GM04504 (cell line): ENCODE data around the gene KLHL29.

Experiments
- DNase-seq: peaks from one replicate; pipeline ENCODE4 v3.0.0-alpha.2; 2012; ENCODE audit warnings: low read depth

KLHL29 gene

DNA sequence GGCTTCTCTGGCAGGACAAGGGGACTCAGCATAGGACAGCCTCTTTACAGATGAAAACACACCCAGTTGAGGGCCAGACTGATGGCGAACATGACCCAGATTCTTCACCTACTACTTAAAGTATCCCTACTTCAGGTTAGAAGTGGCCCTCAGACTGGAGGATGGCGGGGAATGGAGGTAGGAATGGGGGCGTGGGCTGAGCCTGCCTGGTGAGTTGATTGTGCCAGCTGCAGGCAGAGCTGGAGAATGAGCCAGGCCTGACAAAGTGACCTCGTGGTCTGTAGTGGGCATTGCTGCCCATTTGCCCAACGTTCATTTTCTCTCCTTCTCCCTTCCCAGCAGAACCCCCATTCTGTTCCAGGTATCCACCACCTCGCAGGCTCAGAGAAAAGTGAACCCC is 186.1 kb downstream of the KLHL29 start:
- no peak for DNase-seq

DNA sequence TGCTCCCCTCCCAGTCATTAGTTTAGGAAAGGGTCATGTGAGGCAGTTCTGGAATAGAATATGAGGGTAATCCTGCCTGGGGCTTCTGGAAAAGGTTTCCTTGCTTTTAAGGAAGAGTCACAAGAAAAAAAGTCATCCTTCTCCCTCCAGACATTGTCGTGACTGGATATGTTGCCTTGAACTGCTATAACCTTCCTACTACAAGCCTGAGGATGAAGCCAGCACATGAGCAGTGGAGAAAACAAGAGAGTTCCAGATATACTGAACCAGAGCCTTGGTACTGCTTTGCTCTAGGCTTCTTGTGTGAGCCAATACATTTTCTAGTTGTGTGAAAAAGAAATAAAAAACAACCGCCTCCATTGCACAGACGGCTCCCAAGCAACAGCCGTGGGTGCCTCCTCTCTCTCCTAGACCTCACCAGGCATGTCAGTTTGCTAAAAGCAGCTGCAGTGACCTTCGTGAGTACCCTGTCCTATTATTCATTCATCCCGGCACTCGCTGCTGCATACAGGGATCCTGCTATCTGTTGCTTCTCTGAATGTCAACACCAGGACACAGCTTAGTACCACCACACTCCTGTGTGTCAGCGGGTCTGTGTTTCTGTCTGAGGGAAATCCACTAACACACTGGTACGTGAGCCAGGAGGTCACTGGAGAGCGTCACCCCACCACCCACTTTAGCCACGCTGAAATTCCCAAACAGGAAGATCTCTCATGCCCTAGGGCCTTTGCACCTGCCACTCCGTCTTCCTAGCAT is 186.7 kb downstream of the KLHL29 start:
- DNase-seq = no peak

DNA sequence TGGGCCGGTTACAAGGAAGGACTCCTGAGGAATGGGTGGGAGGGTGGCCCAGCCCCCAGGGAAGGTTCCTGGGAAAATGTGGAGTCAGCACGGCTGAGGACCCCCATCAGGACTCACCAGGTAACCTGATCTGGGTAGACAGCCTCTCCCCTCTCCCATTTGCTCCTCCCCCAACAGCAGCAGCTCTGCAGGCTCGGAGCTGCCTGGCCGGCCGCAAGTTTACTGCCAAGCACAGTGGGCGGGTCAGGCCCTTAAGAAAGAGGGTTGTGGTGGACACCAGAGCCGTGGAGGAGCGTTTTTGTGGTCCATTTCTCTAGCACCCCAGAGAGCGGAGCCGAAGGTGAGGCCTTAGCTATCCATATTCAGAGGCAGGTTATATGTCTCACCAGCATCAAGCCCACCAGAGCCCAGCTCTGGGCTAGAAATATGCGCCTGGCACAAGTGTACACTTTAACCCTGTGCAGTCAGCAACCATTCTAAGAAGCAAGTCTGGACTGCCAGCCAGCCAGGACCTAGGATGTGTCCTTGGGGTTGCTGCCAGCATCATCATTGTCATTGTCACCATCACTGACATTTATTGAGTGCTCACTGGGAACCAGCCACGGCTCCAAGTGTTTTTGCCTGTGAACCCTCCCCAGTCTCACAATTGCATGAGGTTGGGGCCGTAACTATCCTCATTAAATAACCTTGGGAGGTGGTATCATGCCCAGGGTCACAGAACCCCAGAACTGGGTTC is 190.1 kb downstream of the KLHL29 start:
- no peak for DNase-seq

DNA sequence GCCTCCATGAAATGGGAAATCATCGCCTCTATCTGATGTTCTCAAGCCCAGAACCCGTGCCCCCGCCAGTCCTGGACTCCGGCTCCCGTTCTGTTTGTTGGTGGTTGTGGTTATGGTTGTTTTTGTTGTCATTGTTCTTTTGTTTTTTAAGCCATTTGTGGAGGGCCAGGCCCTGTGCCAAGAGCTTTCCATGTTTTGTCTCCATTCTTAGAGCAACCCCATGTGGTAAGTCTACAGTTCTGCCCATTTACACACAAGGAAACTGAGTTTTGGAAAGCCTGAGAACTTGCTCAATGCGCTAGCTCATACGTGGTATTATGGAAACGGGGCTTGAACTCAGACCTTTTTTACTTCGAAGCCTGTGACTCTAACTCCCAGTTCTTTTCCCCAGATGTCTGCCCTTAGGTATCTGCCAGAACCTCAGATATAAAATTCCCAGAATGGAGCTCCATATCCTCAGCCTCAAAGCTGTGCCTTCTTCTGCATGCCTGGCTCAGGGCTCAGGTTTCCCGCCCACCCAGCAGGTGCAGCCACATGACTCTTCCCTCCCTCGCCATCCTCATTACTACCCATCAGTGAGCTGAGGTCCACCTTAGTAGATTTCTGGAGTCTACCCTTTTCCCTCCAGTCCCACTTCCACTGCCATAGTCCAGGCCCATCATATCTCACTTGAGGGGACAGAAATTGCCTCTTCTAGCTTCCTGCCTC is 194.1 kb downstream of the KLHL29 start:
- DNase-seq = no peak

DNA sequence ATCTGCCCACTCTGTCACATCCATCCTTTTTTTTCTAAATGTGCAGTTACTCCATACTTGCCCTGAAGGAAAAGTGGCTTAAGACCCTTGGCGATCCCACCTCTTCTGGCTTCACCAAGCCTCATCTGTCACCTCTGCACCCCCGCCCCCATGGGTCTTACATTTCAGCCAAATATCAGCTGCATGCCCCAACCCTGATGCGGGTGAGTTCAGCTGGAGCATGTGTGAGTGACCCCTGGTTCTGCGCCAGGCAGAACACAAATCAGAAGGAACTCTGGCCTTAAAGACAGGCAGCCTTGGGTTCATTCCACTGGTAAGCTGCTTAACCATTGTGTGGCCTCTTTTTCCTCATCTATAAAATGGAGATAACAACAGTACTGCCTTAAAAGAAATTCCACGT is 194.7 kb downstream of the KLHL29 start:
- DNase-seq = no peak

DNA sequence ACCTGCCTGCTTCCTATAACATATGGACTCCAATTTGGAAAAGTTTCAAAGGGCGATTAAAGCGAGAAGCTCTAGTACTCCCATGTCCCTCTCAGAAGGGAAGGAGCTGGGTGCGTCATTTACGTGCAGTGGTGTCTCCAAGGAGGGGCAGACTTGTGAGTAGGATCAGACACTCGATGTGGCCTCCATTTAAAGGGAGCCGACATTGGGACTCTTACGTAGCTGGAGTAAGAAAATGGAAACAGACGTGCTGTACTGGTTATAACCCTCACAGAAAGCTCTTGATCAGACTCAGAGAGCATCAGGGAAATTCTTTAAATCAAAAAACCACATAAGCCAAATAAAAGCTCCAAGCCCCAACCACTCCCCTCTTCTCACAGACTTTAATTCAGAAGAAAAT is 198.5 kb downstream of the KLHL29 start:
- DNase-seq = no peak

DNA sequence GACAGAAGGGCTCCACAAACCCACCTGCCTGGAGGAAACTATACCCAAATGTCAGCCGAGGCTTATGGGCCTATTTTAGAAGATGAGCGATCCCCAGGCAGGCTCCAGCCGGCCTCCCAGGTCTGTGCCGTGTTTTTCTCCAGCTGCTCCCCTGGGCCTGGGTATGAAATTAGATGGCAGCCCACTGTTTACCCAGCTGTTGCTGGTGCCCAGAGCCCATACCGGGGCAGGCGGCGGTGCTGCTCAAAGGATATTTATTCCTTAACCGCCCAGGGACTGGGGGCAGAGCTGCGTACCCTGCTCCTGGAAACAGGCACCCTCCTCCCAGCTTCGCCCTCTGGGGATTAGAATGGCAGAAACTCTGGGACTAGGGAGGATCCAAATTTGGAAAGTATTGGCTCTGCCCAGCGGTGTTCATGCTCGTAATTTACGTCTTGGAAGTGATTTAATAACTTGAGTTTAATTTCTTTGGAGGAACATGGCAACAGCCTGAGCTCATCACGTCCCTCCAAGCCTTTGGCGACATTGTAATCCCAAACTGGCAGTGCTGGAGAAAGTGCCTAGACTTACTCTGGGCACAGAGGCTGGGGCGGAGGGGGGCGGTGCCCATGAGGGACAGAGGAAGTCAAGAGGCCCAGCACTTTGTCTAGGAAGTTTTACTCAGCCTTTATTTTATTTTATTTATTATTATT is 199.2 kb downstream of the KLHL29 start:
- no peak for DNase-seq

DNA sequence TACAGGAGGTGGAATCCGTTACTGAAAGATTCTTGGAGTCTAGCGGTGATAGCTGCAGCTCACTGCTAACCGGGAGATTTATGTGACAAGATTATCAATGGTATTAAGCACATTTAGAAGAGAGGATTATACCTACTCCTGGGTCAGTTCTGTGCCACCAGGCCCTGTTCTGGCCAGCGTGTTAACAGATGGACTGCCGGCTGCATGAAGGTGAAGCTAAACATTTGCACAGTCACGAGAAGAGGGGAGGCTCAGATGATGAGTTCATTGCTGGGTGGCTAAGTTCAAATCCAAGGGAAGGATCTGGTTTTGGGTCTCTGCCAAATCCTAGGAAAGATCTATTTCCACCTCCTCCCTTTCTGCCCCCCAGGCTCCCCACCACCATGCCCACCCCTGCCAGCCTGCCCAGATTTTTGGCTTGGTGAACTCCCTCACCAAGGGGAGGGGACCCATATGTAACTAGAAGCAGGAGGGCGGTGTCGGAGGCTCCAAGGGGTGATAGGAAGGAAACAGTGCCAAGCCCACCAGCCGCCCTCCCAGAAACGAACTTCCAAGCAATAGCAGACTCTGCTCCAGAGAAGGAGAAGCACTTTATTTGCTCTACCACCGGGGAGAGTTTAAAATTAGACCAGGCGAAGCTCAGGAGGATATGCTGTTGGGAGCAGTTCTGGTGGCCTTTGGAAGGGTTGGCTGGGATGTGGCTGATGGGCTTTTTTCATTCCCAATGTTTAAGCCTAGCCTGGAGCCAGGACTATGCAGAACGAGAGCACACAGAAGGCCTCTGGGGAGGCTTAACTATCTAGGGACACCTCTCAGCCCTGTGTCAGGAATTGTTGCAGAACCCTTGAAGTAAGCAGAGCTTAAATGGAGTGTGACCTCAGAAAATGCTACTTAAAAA is 200.5 kb downstream of the KLHL29 start:
- no peak for DNase-seq

DNA sequence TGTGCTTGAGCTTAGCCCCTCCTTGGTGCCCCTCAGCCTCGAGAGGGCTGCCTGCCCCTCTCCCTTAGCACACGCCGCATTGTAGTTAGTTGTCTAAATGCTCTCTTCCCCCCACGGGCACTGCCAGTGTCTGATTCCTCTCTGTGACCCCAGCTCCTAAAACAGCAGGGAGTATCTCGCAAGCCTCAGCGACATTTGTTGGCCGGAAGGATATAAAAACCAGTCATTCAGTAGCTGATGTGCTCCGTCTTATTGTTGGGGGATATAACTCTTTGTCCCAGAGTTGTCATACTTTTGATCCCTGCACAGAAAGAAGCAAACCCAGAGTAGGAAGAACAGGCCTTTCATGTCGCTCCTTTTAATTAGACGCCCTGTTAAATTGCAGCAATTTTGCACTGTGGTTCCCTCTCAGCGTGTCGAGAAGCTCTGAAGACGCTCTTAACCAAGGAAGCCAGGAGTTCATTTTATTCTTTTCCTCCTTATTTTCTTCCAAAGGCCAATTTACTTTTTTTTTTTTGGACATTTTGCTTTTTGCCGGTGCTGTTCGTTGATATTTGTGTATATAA is 201.8 kb downstream of the KLHL29 start:
- DNase-seq = no peak

DNA sequence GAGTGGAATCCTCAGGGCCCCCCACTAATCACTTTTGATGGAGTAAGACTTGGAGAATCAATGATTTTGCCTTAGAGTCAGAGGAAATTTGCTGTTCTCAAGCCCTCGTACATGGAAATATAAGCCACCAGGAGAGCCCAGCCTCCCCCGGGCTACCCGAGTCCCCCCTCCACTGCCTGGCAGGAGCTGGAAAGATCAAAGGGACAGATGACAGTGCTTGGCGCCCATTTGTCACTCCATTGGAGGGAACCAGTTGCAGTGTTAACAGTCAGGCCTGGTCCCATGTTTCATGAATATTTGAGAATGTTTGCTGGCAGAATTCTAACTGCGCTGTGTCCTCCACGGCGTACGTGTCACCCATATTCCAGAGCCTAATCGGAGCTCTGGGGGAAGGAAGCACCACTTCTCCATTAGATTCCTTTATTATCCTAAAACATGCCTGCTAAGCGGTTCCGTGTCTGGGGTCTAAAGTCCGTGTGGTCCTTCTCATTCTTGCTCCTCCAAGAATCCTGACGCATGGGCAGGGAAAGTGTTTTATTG is 202.4 kb downstream of the KLHL29 start:
- no peak for DNase-seq

DNA sequence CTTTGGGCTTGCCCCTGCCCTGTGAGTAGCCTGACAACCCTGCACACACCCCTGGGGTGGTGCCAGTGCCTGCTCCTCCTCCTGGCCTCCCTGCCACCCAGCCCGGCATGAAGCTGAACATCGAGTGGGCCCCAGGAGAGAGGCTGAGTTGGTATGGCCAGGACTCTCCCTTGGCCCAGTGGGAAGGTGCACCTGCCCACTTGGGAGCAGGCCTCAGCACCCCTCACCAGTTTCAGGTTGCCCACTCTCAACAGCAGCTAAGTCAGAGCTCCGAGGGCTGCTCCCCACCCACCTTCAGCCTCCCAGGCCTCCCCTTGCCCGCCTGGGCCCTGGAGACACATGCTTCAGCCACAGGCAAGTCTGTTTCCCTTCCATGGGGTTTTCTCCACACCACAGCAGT is 203.1 kb downstream of the KLHL29 start:
- no peak for DNase-seq

DNA sequence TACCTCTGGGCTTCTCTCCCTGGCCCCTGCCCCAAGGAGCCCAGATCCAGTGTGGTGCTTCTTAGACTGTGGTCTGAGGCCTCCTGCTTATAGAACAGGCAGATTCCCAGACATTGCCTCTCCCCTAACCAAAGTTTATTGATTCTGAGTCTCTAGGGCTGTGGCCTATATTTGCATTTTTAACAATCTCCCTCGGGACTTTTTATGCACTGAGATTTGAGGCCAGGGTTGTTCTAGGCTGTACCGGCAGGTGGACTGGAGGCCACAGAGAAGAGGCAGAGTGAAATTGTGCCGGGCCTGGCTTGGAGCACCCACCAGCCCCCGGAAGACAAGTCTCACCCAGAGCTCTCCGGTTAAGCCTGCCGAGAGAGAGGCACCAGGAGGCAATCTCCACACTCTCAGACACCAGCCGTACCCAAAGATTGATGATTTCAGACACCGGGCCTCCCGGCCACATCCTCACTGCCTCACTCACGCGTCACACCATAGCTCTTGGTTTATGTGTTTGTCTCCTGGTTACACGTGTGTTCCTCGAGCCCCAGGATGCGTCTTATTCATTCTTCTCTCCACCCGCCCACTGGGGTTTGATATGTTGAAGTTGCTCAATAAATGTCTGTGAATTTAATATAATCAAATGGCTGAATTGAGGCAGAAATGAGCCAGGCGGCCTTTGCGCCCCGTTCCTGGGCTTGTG is 203.7 kb downstream of the KLHL29 start:
- DNase-seq = no peak

DNA sequence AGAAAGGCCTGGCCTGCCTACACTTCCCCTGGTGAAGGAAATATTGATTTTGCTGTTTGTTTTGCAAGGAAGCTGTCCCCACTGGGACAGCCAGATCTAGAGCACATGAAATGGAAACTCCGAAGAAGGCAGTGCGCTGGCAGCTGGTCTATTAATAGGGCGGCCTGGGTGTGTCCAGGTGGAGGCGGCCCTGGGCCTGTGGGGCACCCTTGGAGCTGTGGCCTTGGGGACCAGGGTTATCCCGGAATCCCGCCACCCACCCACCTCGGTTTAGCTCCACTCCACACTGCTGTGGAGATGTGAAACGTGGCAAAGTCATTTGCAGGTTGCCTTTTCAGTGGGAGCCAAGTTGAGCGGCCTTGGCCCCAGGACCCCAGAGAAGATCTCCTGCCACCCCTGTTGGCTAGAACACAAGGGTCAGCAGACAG is 204.3 kb downstream of the KLHL29 start:
- no peak for DNase-seq

DNA sequence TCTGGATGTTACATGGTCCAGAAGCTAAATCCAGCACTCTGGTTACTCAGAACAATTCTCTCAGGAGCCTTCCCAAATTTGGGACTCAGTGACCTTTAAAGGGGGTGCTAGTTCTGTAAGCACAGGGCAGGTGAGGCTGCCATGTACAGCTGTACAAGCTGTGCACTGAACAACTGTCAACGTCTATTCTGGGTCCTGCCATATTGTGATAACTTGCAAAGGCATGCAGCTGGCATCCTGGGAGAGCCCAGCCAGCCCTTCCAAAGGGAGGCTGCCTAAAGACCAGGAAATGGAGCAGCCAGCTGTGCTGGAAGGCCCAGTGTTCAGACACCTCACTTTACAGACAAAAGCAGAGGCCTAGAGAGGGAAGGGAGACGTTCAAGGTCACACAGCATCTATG is 204.8 kb downstream of the KLHL29 start:
- no peak for DNase-seq

DNA sequence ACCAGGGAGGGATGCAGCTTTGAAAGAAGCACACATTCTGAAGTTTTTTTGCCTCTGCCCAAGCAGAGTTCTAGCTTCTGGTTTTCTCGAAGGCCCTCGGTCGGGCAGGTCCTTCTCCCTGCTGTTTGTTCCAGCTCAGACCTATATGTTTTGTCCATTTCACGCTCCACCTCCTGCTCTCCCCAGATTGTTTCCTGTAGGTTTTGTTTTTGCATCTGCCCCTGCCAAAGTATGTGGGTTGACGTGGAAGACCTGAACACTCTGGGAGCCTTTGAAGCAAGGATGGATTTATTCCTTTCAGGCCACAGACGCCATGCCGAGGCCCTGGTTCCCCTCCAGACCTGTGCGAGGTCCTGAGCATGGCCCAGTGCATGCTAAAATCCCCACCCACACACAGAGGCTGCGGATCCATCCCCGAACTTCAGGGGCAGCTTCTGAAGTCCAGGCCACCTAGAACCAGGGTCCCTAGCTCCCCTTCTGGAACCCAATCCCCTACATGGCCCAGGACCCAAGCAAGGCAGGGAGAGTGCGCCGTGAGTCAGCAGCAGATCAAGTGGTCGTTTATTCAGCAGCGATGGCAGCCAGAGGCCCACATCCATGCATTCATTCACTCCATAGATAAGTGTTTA is 205.4 kb downstream of the KLHL29 start:
- DNase-seq = no peak

DNA sequence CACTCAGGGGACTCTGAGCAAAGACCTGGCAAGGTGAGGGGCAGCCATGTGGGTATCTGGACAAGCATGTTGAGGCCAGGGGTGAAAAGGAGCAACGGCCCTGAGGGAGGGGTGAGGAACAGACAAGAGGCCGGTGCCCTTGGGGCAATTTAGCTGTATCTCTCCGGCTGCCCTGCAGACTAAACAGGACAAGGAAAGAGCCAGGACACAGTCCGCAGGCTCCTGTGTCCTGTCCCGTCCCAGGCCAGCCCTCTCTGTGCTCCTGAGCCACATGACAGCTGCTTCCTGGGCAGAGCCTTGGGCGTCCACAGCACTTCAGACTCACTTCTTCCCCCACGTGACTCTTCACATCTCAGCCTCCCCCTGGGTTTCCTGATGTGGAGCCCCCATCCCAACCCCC is 206.1 kb downstream of the KLHL29 start:
- DNase-seq = no peak

DNA sequence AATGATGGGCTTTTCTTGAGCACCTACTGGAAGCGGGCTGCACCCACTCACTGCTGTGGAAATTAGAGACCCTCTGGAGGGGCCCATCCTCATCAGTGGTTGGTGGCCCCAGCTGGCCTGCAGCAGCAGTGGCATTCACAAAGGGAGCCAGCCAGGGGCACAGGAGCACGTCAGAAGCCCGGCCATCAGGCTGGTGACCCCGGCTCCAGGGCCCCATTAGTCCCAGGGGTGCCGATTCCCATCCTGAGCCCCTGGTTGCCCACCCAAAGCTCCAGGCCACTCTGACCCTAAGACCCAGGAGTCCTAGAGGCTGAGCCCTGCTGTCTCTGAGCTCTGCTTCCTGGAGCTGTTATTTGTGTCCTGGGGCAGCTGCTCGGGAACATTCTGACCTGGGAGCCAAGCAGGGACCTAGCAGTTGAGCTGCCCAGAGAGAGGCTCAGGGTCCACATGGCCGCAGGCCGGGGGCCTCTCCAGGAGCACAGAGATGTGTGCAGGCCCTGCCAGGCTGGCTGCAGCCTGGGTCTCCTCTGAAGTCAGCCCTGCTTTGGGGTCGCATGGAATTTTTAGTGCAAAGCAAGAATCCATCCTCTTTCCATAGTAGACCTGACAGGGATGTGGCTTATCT is 207.2 kb downstream of the KLHL29 start:
- no peak for DNase-seq

DNA sequence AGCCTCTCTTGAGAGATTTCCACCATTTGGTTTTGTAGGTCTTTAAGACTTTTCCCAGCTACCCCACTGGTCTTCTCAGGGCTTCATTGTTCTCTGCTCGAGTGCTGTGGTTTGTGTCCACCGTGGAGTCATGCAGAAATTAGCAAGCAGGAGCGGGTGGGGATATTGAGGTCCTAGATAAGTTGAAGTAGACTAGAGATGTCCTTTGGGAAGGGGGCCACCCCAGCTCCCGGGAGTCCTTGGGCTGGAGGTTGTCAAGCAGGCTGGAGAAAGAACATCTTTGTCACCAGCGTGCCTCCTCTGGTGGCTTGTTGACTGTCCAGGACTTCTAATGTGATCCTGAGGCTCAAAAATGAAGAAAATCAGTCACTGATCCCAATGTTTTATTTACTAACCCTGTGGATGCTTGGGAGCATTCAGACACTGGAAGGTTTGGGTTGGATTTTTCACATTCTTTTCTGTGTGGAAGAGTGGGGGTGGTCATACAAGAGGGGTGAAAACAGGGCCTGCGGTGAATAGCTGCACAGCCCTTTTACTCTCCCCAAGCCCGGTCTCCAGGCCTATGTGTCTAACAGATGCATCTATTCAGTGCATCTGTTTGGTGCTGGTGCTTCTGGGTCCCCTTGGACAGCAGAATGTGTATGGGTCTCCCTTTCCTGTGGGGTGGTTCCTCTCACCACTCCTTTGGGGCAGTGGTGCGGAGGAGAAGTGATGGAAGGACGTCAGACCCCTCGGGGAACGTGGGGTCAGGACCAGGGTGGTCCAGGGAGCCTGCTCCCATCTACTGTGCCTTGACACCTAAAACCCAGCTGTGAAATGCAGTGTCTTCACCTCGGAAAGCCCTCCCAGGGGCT is 208.1 kb downstream of the KLHL29 start:
- DNase-seq = no peak
